Mesenchymal stem cell (in vitro differentiated cells and primary cell): ENCODE measurements around the gene TMEM184C.

ENCODE experiments used
- DNase-seq: peaks from one replicate; pipeline ENCODE4 v3.0.0-alpha.2; 2013
- H2AFZ ChIP-seq: one replicate; pipeline ENCODE4 v1.6.1; 2013; ENCODE audit warnings: low read depth, mild to moderate bottlenecking, control low read depth, inconsistent platforms, low read length, moderate library complexity
- H2AK5ac ChIP-seq: 2 replicates; pipeline ENCODE4 v1.6.1; 2013; ENCODE audit warnings: low read length, moderate library complexity, mild to moderate bottlenecking, inconsistent platforms; ENCODE audit not compliant: severe bottlenecking
- H2BK120ac ChIP-seq: one replicate; pipeline ENCODE4 v1.6.1; 2013; ENCODE audit warnings: low read depth, mild to moderate bottlenecking, inconsistent platforms, low read length, moderate library complexity
- H2BK12ac ChIP-seq, 2 experiments: one replicate each; pipeline ENCODE4 v1.6.1; 2013; ENCODE audit warnings: inconsistent platforms in 2 of 2, low read length in 2 of 2, mild to moderate bottlenecking in 2 of 2, moderate library complexity in 2 of 2, control low read depth in 1 of 2
- H2BK15ac ChIP-seq: one replicate; pipeline ENCODE4 v1.6.1; 2013; ENCODE audit warnings: mild to moderate bottlenecking, low read depth, inconsistent platforms; ENCODE audit not compliant: poor library complexity, severe bottlenecking
- H2BK5ac ChIP-seq: 2 replicates; pipeline ENCODE4 v1.6.1; 2013; ENCODE audit warnings: low read depth, mild to moderate bottlenecking, low read length, control low read depth, inconsistent platforms; ENCODE audit not compliant: poor library complexity, severe bottlenecking
- H3K14ac ChIP-seq, 2 experiments: one replicate each; pipeline ENCODE4 v1.6.1; 2013; ENCODE audit warnings: inconsistent platforms in 2 of 2, low read length in 2 of 2, control low read depth in 1 of 2, mild to moderate bottlenecking in 1 of 2, moderate library complexity in 1 of 2
- H3K18ac ChIP-seq, 2 experiments: one replicate each; pipeline ENCODE4 v1.6.1; 2013; ENCODE audit warnings: inconsistent platforms in 2 of 2, low read length in 2 of 2, control low read depth in 1 of 2, low read depth in 1 of 2, mild to moderate bottlenecking in 1 of 2
- H3K23ac ChIP-seq, 2 experiments: one replicate each; pipeline ENCODE4 v1.6.1; 2013; ENCODE audit warnings: inconsistent platforms in 2 of 2, low read length in 2 of 2, mild to moderate bottlenecking in 2 of 2, moderate library complexity in 2 of 2, control low read depth in 1 of 2
- H3K27ac ChIP-seq: 2 replicates; pipeline ENCODE4 v1.5.1; 2013; ENCODE audit warnings: mild to moderate bottlenecking, moderate library complexity, low read length, control low read depth, inconsistent platforms; ENCODE audit not compliant: poor library complexity, severe bottlenecking
- H3K27me3 ChIP-seq, 2 experiments: 2 replicates each; pipeline versions ENCODE4 v1.6.1 to v1.7.0; 2013; ENCODE audit warnings: low read length in 2 of 2, mild to moderate bottlenecking in 2 of 2, moderate library complexity in 2 of 2, control low read depth in 1 of 2, inconsistent platforms in 1 of 2; ENCODE audit not compliant: control insufficient read depth in 1 of 2, insufficient read depth in 1 of 2
- H3K36me3 ChIP-seq, 2 experiments: 2 replicates each; pipeline versions ENCODE4 v1.6.1 to v1.7.0; 2013; ENCODE audit warnings: low read length in 2 of 2, control low read depth in 1 of 2, inconsistent platforms in 1 of 2, low read depth in 1 of 2, mild to moderate bottlenecking in 1 of 2; ENCODE audit not compliant: insufficient read depth in 2 of 2, control insufficient read depth in 1 of 2
- H3K4ac ChIP-seq, 2 experiments: one replicate each; pipeline ENCODE4 v1.6.1; 2013; ENCODE audit warnings: inconsistent platforms in 2 of 2, low read length in 2 of 2, mild to moderate bottlenecking in 2 of 2, moderate library complexity in 2 of 2, control low read depth in 1 of 2, low read depth in 1 of 2
- H3K4me1 ChIP-seq: 2 replicates; pipeline ENCODE4 v1.6.1; 2013; ENCODE audit warnings: low read depth, low read length, control low read depth; ENCODE audit not compliant: control insufficient read depth, insufficient read depth
- H3K4me2 ChIP-seq: 2 replicates; pipeline ENCODE4 v1.6.1; 2013; ENCODE audit warnings: low read length, mild to moderate bottlenecking, inconsistent platforms; ENCODE audit not compliant: poor library complexity, severe bottlenecking
- H3K4me3 ChIP-seq, 2 experiments: 2 replicates each; pipeline versions ENCODE4 v1.5.1 to v1.7.0; 2013; ENCODE audit warnings: low read length in 2 of 2, mild to moderate bottlenecking in 2 of 2, control low read depth in 1 of 2, low read depth in 1 of 2; ENCODE audit not compliant: insufficient read depth in 1 of 2
- H3K79me1 ChIP-seq: replicated peaks from 2 replicates; pipeline ENCODE4 v1.6.1; 2013; ENCODE audit warnings: mild to moderate bottlenecking, control low read depth, low read length, inconsistent platforms; ENCODE audit not compliant: poor library complexity, severe bottlenecking
- H3K9ac ChIP-seq: 2 replicates; pipeline ENCODE4 v1.7.0; 2013; ENCODE audit warnings: mild to moderate bottlenecking, low read length, moderate library complexity
- H3K9me3 ChIP-seq: 2 replicates; pipeline ENCODE4 v1.7.0; 2013; ENCODE audit warnings: mild to moderate bottlenecking, low read length; ENCODE audit not compliant: control insufficient read depth
- H4K8ac ChIP-seq: one replicate; pipeline ENCODE4 v1.6.1; 2013; ENCODE audit warnings: inconsistent platforms, mild to moderate bottlenecking, low read length, moderate library complexity
- H4K91ac ChIP-seq: one replicate; pipeline ENCODE4 v1.6.1; 2013; ENCODE audit warnings: mild to moderate bottlenecking, low read length, inconsistent platforms
- WGBS: methylation state at CpG from one replicate; pipeline ENCODE4 v1.1.7; 2013; ENCODE audit warnings: mixed read lengths; 5-methylcytosine and 5-hydroxymethylcytosine counted together

TMEM184C gene

DNA sequence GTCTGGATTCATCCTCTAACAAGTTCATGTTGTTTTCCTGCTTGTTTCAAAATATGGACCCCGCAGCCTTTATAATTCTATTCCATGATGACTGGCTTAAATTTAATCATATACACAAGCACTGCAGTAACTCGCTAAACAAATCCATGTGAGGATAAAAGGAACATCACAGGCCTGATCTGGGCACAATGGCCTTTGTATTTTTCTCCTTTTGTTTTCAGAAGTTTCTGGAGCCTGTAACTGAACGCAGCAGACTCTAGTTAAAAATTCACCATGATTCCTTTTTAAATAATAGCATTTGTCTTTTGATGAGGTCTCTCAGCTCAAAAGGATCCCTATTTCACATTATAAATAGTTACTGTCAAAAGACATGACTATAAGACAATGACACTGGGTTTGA lies 30.2 kb upstream of the TMEM184C start:
- Histone ChIP-seq H3K9me3 (peaks cover 11% of the 10 kb centered on the region), H3K4me2 (no peak overlapping the region), H3K23ac (no peak overlapping the region), H3K18ac (no peak overlapping the region), H3K4me3 (no peak overlapping the region), H3K27me3 (no peaks in the 10 kb centered on the region), H3K9ac (no peak overlapping the region), H2BK15ac (no peak overlapping the region), H3K79me1 (no peaks in the 10 kb centered on the region), H2BK5ac (no peak overlapping the region), H2AK5ac (no peak overlapping the region), H3K4me1 (peaks cover 4% of the 10 kb centered on the region), H3K27ac (no peak overlapping the region), H3K36me3 (no peaks in the 10 kb centered on the region), H2AFZ (no peak overlapping the region), H4K91ac (no peak overlapping the region), H2BK12ac (no peak overlapping the region), H2BK120ac (no peak overlapping the region), H3K14ac (no peak overlapping the region), H3K4ac (no peak overlapping the region), H4K8ac (no peak overlapping the region)
- DNase-seq = no peak
- 100% methylated on average over 2 of the region's 3 CpGs for WGBS

DNA sequence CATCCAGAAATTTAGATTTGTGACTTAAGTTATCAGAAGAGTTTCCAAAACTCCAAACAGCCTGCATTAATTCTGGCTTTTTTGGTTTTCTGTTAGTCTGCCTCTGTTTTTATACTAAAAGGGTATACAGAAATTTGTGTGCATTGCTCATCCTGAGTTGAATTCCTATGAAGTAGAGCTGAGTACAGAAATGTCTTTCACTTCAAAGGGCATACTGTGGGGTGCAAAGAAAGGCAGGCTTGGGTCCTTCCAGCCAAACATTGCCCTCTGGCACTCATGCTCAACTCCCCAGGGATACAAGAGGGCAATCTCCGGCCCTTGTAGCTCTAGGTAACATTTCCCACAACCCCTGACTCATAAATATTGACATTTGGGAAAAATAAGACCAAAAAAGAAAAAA lies 27.6 kb upstream of the TMEM184C start:
- no CpG with 5 or more reads among the region's 1 CpG for WGBS

DNA sequence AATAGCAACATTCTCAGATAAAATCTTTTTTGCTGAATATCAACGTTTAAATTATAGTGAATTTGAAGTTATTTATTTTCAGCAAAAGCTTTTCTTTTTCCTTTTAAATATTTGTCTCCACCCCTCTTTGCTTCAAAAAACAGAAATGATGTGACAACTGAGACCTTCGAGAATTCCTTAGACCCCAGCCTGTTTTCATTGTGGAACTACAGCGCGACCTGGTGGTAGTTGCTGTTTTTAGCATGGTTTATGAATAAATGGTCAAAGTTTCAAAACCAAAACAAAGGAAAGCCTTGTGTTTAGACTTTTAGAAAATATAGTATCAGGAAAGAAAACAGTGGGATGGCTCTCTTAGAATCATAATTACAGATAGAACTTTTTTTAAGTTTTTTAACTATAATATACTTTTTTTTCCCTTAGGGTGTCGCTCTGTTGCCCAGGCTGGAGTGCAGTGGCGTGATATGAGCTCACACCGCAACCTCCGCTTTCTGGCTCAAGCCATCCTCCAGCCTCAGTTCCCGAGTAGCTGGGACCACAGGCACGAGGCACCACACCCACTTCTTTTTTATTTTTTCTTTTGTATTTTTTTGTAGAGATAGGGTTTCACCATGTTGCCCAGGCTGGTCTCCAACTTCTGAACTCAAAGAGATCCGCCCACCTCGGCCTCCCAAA lies 26.8 kb upstream of the TMEM184C start:
- H3K18ac ChIP-seq = no peak overlapping the region
- H4K8ac ChIP-seq = no peak overlapping the region
- H3K36me3 ChIP-seq = no peaks in the 10 kb centered on the region
- H3K14ac ChIP-seq = no peak overlapping the region
- no peaks in the 10 kb centered on the region for H3K79me1 ChIP-seq
- no peak overlapping the region for H4K91ac ChIP-seq
- H3K4ac ChIP-seq = peak overlapping the region in 1 of 2 experiments; percentile 3
- no peak overlapping the region for H2BK120ac ChIP-seq
- H2BK5ac ChIP-seq = no peak overlapping the region
- H3K27me3 ChIP-seq = no peaks in the 10 kb centered on the region
- H3K27ac ChIP-seq = no peak overlapping the region
- no peak overlapping the region for H2AFZ ChIP-seq
- no peak overlapping the region for H2AK5ac ChIP-seq
- H2BK12ac ChIP-seq = no peak overlapping the region
- no peaks in the 10 kb centered on the region for H3K9me3 ChIP-seq
- peak overlapping the region; percentile 64 for H3K9ac ChIP-seq
- no peak overlapping the region for H3K4me3 ChIP-seq
- no peak overlapping the region for H3K4me2 ChIP-seq
- peak; percentile 74 for DNase-seq
- peak overlapping the region; percentile 3 for H2BK15ac ChIP-seq
- H3K23ac ChIP-seq = no peak overlapping the region
- peaks cover 4% of the 10 kb centered on the region for H3K4me1 ChIP-seq
- WGBS = 0% methylated on average over 3 of the region's 12 CpGs

More for the DNA sequence above, 27.6 kb upstream of the TMEM184C start:
- no peak overlapping the region for H4K91ac ChIP-seq
- peak overlapping the region; percentile 54 to 80 for H3K18ac ChIP-seq
- no peaks in the 10 kb centered on the region for H3K27me3 ChIP-seq
- H2AFZ ChIP-seq = no peak overlapping the region
- H2BK120ac ChIP-seq = no peak overlapping the region
- H3K4me3 ChIP-seq = no peak overlapping the region
- peak overlapping the region; percentile 43 for H3K4me2 ChIP-seq
- peak overlapping the region; percentile 52 to 77 for H2BK12ac ChIP-seq
- peak overlapping the region; percentile 43 for H3K27ac ChIP-seq
- peak overlapping the region in 1 of 2 experiments; percentile 75 for H3K4ac ChIP-seq
- no peak overlapping the region for H2BK5ac ChIP-seq
- no peak overlapping the region for H2BK15ac ChIP-seq
- peak; percentile 21 for DNase-seq
- H3K9ac ChIP-seq = peak overlapping the region; percentile 64
- H3K9me3 ChIP-seq = peaks cover 7% of the 10 kb centered on the region
- no peak overlapping the region for H3K14ac ChIP-seq
- no peaks in the 10 kb centered on the region for H3K36me3 ChIP-seq
- H4K8ac ChIP-seq = peak overlapping the region; percentile 82
- H3K79me1 ChIP-seq = no peaks in the 10 kb centered on the region
- no peak overlapping the region for H2AK5ac ChIP-seq
- peaks cover 4% of the 10 kb centered on the region for H3K4me1 ChIP-seq
- no peak overlapping the region for H3K23ac ChIP-seq

DNA sequence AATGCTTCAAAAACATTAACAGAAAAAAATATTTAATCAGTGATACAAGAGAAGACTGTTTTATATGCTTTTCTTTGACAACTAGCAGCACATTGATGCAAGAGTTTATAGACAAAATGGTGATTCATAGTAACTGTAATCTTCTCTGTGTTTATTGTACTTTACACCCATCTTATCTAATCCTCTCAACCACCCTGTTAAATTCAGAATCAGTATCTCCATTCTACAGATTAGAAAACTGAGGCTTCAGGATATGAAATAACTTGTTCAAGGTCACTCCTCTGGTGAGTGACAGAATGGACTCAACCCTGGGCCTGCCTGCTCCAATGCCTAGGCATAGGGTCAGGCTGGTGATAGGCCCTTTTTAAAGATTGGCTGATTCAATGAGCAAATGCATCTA lies 26.1 kb upstream of the TMEM184C start:
- peaks cover 4% of the 10 kb centered on the region for H3K4me1 ChIP-seq
- no peak overlapping the region for H3K23ac ChIP-seq
- H2BK12ac ChIP-seq = no peak overlapping the region
- no peak overlapping the region for H4K8ac ChIP-seq
- no peak overlapping the region for H3K4ac ChIP-seq
- H3K4me2 ChIP-seq = no peak overlapping the region
- H3K27me3 ChIP-seq = no peaks in the 10 kb centered on the region
- DNase-seq = peak; percentile 30
- no peaks in the 10 kb centered on the region for H3K36me3 ChIP-seq
- H2AK5ac ChIP-seq = no peak overlapping the region
- H3K27ac ChIP-seq = no peak overlapping the region
- no peak overlapping the region for H4K91ac ChIP-seq
- H2AFZ ChIP-seq = no peak overlapping the region
- no peaks in the 10 kb centered on the region for H3K79me1 ChIP-seq
- H3K9me3 ChIP-seq = no peaks in the 10 kb centered on the region
- no peak overlapping the region for H2BK15ac ChIP-seq
- H3K14ac ChIP-seq = no peak overlapping the region
- H2BK5ac ChIP-seq = no peak overlapping the region
- H2BK120ac ChIP-seq = no peak overlapping the region
- no peak overlapping the region for H3K4me3 ChIP-seq
- H3K18ac ChIP-seq = no peak overlapping the region
- peak overlapping the region; percentile 64 for H3K9ac ChIP-seq
